HepG2 (cell line): ENCODE measurements around the gene CD7. TPM values are rescaled to one million over a fixed set of nuclear protein-coding genes. Genes with fewer than 3 reads are reported as not detected.
A peak's percentile ranks its signal among the peaks of the same experiment; 100 is the strongest.

Source experiments
- DZIP1 ChIP-seq: sonication (generic); formaldehyde crosslinking; IDR thresholded peaks from 2 replicates; pipeline ENCODE4 v1.5.0; 2020; ENCODE audit warnings: mild to moderate bottlenecking, missing genetic modification reagents
- ETV5 ChIP-seq: IDR thresholded peaks from 2 replicates; pipeline ENCODE4 v1.6.1; 2018; ENCODE audit warnings: missing biosample characterization, missing genetic modification reagents, inconsistent platforms, borderline replicate concordance
- FOXA1 ChIP-seq, 2 experiments: fragments of 450-650 bp in 1 of 2; sonication (generic) in 1 of 2; formaldehyde crosslinking in 1 of 2; IDR thresholded peaks; 2 replicates each; pipeline versions ENCODE4 v1.4.0 to v1.6.1; 2016 to 2020; ENCODE audit warnings: missing genetic modification reagents in 1 of 2
- HNF1B ChIP-seq: sonication (generic); formaldehyde crosslinking; IDR thresholded peaks from 2 replicates; pipeline ENCODE4 v1.5.1; 2020; ENCODE audit warnings: mild to moderate bottlenecking, moderate library complexity, missing genetic modification reagents
- IRF2 ChIP-seq: IDR thresholded peaks from 2 replicates; pipeline ENCODE4 v1.6.1; 2018; ENCODE audit warnings: missing genetic modification reagents, missing compliant biosample characterization
- KIAA2018 ChIP-seq: sonication (generic); formaldehyde crosslinking; IDR thresholded peaks from 2 replicates; pipeline ENCODE4 v1.5.0; 2020; ENCODE audit warnings: mild to moderate bottlenecking, missing genetic modification reagents, borderline replicate concordance
- MXD1 ChIP-seq: sonication (generic); formaldehyde crosslinking; IDR thresholded peaks from 2 replicates; pipeline ENCODE4 v1.4.0; 2020; ENCODE audit warnings: mild to moderate bottlenecking, missing genetic modification reagents
- PRMT3 ChIP-seq: sonication (generic); formaldehyde crosslinking; IDR thresholded peaks from 2 replicates; pipeline ENCODE4 v1.8.1; 2022; ENCODE audit warnings: low read depth, mild to moderate bottlenecking, moderate library complexity, missing genetic modification reagents, borderline replicate concordance
- SETDB1 ChIP-seq: sonication (generic); formaldehyde crosslinking; IDR thresholded peaks from 2 replicates; pipeline ENCODE4 v1.5.1; 2020; ENCODE audit warnings: missing genetic modification reagents, mild to moderate bottlenecking, borderline replicate concordance
- SIN3A ChIP-seq: IDR thresholded peaks from 2 replicates; pipeline ENCODE4 v1.6.1; 2011; ENCODE audit warnings: low read depth, mild to moderate bottlenecking, control low read depth, low read length, borderline replicate concordance
- SNAI1 ChIP-seq: sonication (generic); formaldehyde crosslinking; IDR thresholded peaks from 2 replicates; pipeline ENCODE4 v1.5.0; 2020; ENCODE audit warnings: mild to moderate bottlenecking, missing genetic modification reagents, borderline replicate concordance
- THYN1 ChIP-seq: sonication (generic); formaldehyde crosslinking; IDR thresholded peaks from 2 replicates; pipeline ENCODE4 v1.8.1; 2023; ENCODE audit warnings: low read depth, mild to moderate bottlenecking, moderate library complexity, missing genetic modification reagents, borderline replicate concordance
- ZKSCAN5 ChIP-seq: sonication (generic); formaldehyde crosslinking; IDR thresholded peaks from 2 replicates; pipeline ENCODE4 v1.5.1; 2020; ENCODE audit warnings: mild to moderate bottlenecking, missing genetic modification reagents
- ZNF143 ChIP-seq: sonication (generic); formaldehyde crosslinking; IDR thresholded peaks from 2 replicates; pipeline ENCODE4 v1.4.0; 2020; ENCODE audit warnings: missing genetic modification reagents
- polyA plus RNA-seq, 8 experiments: library from polyadenylated mRNA; depleted of rRNA in 3 of 8; stranded (reverse) in 7 of 8; unstranded in 1 of 8; fragments of >200 nt; fragmentation: Illumina TruSeq in 4 of 8; extraction: Trizol in 4 of 8; gene quantifications; 2 replicates each; pipeline versions ENCODE4 v1.2.1 to v1.2.3, GENCODE V29; 2011 to 2016; ENCODE audit warnings: low read depth in 4 of 8, missing spikeins in 1 of 8, mixed read lengths in 1 of 8; ENCODE audit not compliant: insufficient read depth in 1 of 8
- total RNA-seq, 5 experiments: library from RNA; depleted of rRNA; stranded (reverse); fragments of >200 nt; fragmentation: Illumina TruSeq; extraction: Trizol; gene quantifications; 2 replicates each; pipeline ENCODE4 v1.2.3, GENCODE V29; 2016; ENCODE audit warnings: low read depth in 1 of 5

The CD7 gene
- total and polyA plus RNA-seq, 2 of the 13 experiments (the other 11 are each of a cell fraction or from before 2014, with no cell fraction given): 67.6 to 76.4 TPM

- peak; percentile 83 for TF ChIP-seq ETV5 (CRISPR knock-in tag)
- TF ChIP-seq THYN1 (CRISPR knock-in tag): 0 out of 2 replicates have a peak, but pooled peaks have one; percentile 75
- no peak for TF ChIP-seq FOXA1 (IDR thresholded peaks at IDR 0.05)
- TF ChIP-seq FOXA1 (CRISPR knock-in tag; IDR thresholded peaks at IDR 0.05): peak; percentile 63
- no peak for TF ChIP-seq SETDB1 (CRISPR knock-in tag)
- TF ChIP-seq SNAI1 (CRISPR knock-in tag): peak; percentile 50; the same call in 1 of the 2 replicates
- TF ChIP-seq ZNF143 (CRISPR knock-in tag): peak; percentile 54; the same call in 1 of the 2 replicates
- peak; percentile 92 for TF ChIP-seq HNF1B (CRISPR knock-in tag)
- no peak for TF ChIP-seq KIAA2018
- no peak for TF ChIP-seq ZKSCAN5 (CRISPR knock-in tag)
- peak; percentile 71; the same call in 1 of the 2 replicates for TF ChIP-seq DZIP1 (CRISPR knock-in tag)
- no peak for TF ChIP-seq SIN3A
- peak; percentile 91 for TF ChIP-seq IRF2 (CRISPR knock-in tag)
- TF ChIP-seq PRMT3 (CRISPR knock-in tag): no peak; the same call in 1 of the 2 replicates
- peak; percentile 83 for TF ChIP-seq MXD1 (CRISPR knock-in tag)
These were observed 49.6 kb downstream of the CD7 start (continued) for GRCh38 chr17:82267575-82268379.
